GM12864 (cell line): ENCODE measurements around the gene GALNT17.

Experiments
- DNase-seq: peaks from one replicate; pipeline ENCODE4 v3.0.0-alpha.2; 2011; ENCODE audit warnings: low read depth
- H3K4me3 ChIP-seq: 2 replicates; pipeline ENCODE4 v1.5.1; 2011; ENCODE audit warnings: mild to moderate bottlenecking, low read depth, low read length, control low read depth
- CTCF ChIP-seq: IDR thresholded peaks from 2 replicates; pipeline ENCODE4 v1.5.1; 2011; ENCODE audit warnings: low read depth, mild to moderate bottlenecking, moderate library complexity, low read length, control low read depth, inconsistent platforms; ENCODE audit errors: missing control alignments

GALNT17 gene

GRCh38 chr7:71507680-71508602, 376.0 kb downstream of the GALNT17 start:
- no peak for DNase-seq
- no peak for TF ChIP-seq CTCF
- H3K4me3 ChIP-seq: no peak overlapping the region

GRCh38 chr7:71509381-71509780, 377.4 kb downstream of the GALNT17 start:
- TF ChIP-seq CTCF: no peak
- H3K4me3 ChIP-seq: no peak overlapping the region
- no peak for DNase-seq

GRCh38 chr7:71511361-71511807, 379.4 kb downstream of the GALNT17 start:
- DNase-seq: no peak
- no peak overlapping the region for H3K4me3 ChIP-seq
- no peak for TF ChIP-seq CTCF

- no peak for TF ChIP-seq CTCF
- no peak overlapping the region for H3K4me3 ChIP-seq
- no peak for DNase-seq
Observed at GRCh38 chr7:71517940-71518699, 386.2 kb downstream of the GALNT17 start.

- no peak for TF ChIP-seq CTCF
- DNase-seq: no peak
- H3K4me3 ChIP-seq: no peak overlapping the region
Observed at GRCh38 chr7:71518880-71519279, 386.9 kb downstream of the GALNT17 start.

GRCh38 chr7:71521506-71521905, 389.6 kb downstream of the GALNT17 start:
- H3K4me3 ChIP-seq: no peak overlapping the region
- TF ChIP-seq CTCF: no peak
- DNase-seq: no peak

- no peak for TF ChIP-seq CTCF
- no peak for DNase-seq
- no peak overlapping the region for H3K4me3 ChIP-seq
Observed at GRCh38 chr7:71526106-71526505, 394.2 kb downstream of the GALNT17 start.
